ENCODE results near the gene PLCD3. TPM values are rescaled to one million over a fixed set of nuclear protein-coding genes. Genes with fewer than 3 reads are reported as not detected.

Gene PLCD3
- total and polyA plus RNA-seq, 2 of the 13 experiments (the other 11 are each of a cell fraction or from before 2014, with no cell fraction given), result 11.3 to 39.1 TPM

DNA sequence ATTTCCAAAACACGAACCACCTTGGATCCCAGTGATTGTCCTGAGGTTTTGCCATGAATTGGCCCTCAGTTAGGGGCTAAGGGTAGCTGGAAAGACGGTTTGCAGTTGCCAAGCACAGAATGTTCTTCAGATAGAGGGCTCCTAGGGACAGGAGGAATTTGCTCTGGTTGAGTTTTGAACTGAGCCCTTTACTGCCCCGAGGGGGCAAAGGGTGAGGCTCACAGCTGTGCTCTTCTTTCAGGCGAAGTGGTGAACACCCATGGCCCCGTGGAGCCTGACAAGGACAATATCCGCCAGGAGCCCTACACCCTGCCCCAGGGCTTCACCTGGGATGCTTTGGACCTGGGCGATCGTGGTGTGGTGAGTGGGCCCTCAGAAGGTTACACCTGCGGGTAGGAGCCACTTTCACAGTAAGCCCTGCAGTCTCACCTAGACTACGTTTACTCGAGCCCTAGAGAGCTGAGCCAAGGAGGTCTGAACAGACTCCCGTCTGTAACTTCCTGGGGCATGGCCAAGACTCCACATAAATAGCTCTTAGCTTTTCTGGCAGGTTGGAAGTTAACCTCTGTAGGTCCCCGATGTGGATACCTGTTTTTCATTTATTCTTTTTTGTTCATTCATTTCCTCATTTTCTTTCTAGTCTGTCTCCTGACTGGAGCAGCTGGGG, 38.7 kb downstream of the PLCD3 start:
- no peak overlapping the region for H3K4me2 ChIP-seq (ENCODE audit: low read depth, low read length)
- CTCF ChIA-PET (ENCODE audit: low intra/inter-chr PET ratio, low total read pairs), result no interaction called here
- in situ Hi-C loops (cut with HindIII; ENCODE audit: extremely low pct_ligation_motif_present, low pct_unique_long_range_greater_than_20kb), result no loop called here
- H3K27ac ChIP-seq (ENCODE audit: extremely low read length, insufficient read depth, low read length), result peak overlapping the region; percentile 26
- no peaks in the 10 kb centered on the region for H3K9me3 ChIP-seq (ENCODE audit: low read length)
- H3K4me3 ChIP-seq (replicated peaks in 1 of 3; ENCODE audit: insufficient read depth in 1 of 3, low read depth in 2 of 3, low read length in 3 of 3), result no peak overlapping the region
- BruUV-seq (replicated peaks), result no TSS peak
- no peak for ATAC-seq
- no peak for FAIRE-seq
- H3K4me1 ChIP-seq (ENCODE audit: insufficient read depth, low read length), result peaks cover 23% of the 10 kb centered on the region
- H3K79me2 ChIP-seq (ENCODE audit: insufficient read depth, low read length), result no peaks in the 10 kb centered on the region
- no peaks in the 10 kb centered on the region for H3K27me3 ChIP-seq (ENCODE audit: control insufficient read depth in 1 of 2, insufficient read depth in 2 of 2, low read length in 2 of 2)
- POLR2A ChIA-PET, result interaction anchor here (1.1 to 2.5 kb wide), 3 partner anchors 20 to 55 kb away, joined by 4 to 11 read pairs (median 9); partner anchors contain the start of genes HEXIM1 and NMT1
- no peak overlapping the region for H2AFZ ChIP-seq (ENCODE audit: low read length)
- TF ChIP-seq THAP11 (CRISPR knock-in tag; IDR thresholded peaks at IDR 0.05) (no peak), ZNF687 (CRISPR knock-in tag; IDR thresholded peaks at IDR 0.05) (0 out of 2 replicates have a peak, but pooled peaks have one; percentile 1), ZNF747 (CRISPR knock-in tag; IDR thresholded peaks at IDR 0.05; ENCODE audit: borderline replicate concordance) (no peak), GTF2F1 (IDR thresholded peaks at IDR 0.05; ENCODE audit: low read length) (no peak)
- intact Hi-C loops (cut with micrococcal nuclease; ENCODE audit: unreplicated experiment), result loop anchor here (10.0 kb wide), 1 partner anchor 189 kb away; a partner anchor contains a TSS
- H4K20me1 ChIP-seq (ENCODE audit: insufficient read depth, low read length), result 0 out of 2 replicates have a peak, but pooled peaks cover 3% of the 10 kb centered on the region
- no peak for DNase-seq (ENCODE audit: low spot score)
- 86% methylated on average over 10 of the region's 13 CpGs for WGBS (ENCODE audit: low lambda C conversion rate)
- H3K9ac ChIP-seq (ENCODE audit: insufficient read depth, low read depth, low read length), result 0 out of 2 replicates have a peak overlapping the region, but pooled peaks have one; percentile 20
- peaks cover 59 to 90% of the 10 kb centered on the region in 2 experiments for H3K36me3 ChIP-seq (replicated peaks in 1 of 2; ENCODE audit: control insufficient read depth in 1 of 2, insufficient read depth in 2 of 2, low read length in 2 of 2)
